Prostate gland (tissue), 2 donors: ENCODE measurements around the gene ST6GALNAC3.

Experiments
- POLR2A ChIP-seq: fragments of 450-650 bp; IDR thresholded peaks from one replicate; pipeline ENCODE4 v1.6.1; 2016; ENCODE audit warnings: antibody characterized with exemption, mild to moderate bottlenecking
- POLR2AphosphoS5 ChIP-seq: sonication (generic); formaldehyde crosslinking; IDR thresholded peaks from one replicate; pipeline ENCODE4 v1.6.1; 2017; ENCODE audit warnings: antibody characterized with exemption
- TF ChIP-seq, protein P1 (sequence below), 4 experiments: fragments of 200-600 bp in 2 of 4; fragments of 450-650 bp in 2 of 4; sonication (generic) in 2 of 4; IDR thresholded peaks; 1 replicate in 3 of 4; 2 replicates in 1 of 4; pipeline ENCODE4 v1.5.1; 2016 to 2019; ENCODE audit warnings: antibody characterized with exemption in 4 of 4, mild to moderate bottlenecking in 2 of 4, moderate library complexity in 2 of 4

DNA sequence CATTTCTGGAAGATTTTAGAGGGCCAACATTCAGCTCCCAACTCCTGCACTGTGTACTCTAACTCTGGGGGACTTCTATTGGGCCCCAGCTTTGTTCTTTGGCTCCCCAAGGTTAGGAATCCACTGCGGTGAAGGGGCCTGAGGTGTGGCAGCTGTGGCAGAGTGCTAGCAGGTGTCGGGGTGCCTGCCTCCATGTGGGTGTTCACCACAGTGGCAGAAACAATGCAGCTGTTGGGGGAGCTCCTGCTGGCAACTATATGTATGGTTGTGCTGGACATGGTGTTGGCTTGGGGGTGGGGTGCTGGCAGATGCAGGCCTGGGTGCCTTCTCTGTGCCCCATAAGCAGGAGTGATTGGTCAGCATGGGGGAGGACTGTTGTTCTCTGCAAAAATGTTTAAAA is 95.5 kb downstream of the ST6GALNAC3 start:
- TF ChIP-seq, protein P1, sequence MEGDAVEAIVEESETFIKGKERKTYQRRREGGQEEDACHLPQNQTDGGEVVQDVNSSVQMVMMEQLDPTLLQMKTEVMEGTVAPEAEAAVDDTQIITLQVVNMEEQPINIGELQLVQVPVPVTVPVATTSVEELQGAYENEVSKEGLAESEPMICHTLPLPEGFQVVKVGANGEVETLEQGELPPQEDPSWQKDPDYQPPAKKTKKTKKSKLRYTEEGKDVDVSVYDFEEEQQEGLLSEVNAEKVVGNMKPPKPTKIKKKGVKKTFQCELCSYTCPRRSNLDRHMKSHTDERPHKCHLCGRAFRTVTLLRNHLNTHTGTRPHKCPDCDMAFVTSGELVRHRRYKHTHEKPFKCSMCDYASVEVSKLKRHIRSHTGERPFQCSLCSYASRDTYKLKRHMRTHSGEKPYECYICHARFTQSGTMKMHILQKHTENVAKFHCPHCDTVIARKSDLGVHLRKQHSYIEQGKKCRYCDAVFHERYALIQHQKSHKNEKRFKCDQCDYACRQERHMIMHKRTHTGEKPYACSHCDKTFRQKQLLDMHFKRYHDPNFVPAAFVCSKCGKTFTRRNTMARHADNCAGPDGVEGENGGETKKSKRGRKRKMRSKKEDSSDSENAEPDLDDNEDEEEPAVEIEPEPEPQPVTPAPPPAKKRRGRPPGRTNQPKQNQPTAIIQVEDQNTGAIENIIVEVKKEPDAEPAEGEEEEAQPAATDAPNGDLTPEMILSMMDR (IDR thresholded peaks at IDR 0.05) = no peak
- no peak for TF ChIP-seq POLR2A
- TF ChIP-seq POLR2AphosphoS5 = no peak
